Measurements from ENCODE around the gene PLEKHH1. TPM values are rescaled to one million over a fixed set of nuclear protein-coding genes. Genes with fewer than 3 reads are reported as not detected.

PLEKHH1 gene
- total RNA-seq, 1 experiment from 2014 or later: 6.7 TPM

DNA sequence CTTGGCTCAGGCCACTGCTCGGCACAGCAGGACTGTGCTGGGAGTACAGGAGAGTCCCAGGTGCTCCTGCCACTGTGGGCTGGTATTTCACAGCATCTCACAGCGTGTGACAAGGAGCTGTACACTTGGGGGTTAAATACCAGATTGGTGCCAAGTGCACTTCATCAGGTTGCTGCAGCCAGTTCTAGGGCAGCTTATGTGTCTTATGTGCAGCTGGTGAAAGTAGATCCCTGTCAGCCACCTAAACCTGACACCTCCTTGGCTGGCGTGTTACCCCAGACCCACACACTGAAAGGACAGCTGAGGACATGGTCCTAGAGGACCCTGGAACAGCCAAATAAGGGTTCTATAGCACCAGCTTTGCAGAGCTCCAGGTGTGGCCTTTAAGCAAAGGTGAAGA, 18.9 kb downstream of the PLEKHH1 start:
- ATAC-seq (no peak), DNase-seq (ENCODE audit: low read depth, low spot score) (no peak)
- no peaks in the 10 kb centered on the region for H3K36me3 ChIP-seq (ENCODE audit: control insufficient read depth, insufficient read depth, low read length)
- H3K4me1 ChIP-seq (ENCODE audit: control insufficient read depth, insufficient read depth, low read length): no peaks in the 10 kb centered on the region
- H3K9me3 ChIP-seq (ENCODE audit: control insufficient read depth, insufficient read depth, low read depth, low read length): no peaks in the 10 kb centered on the region
- TF ChIP-seq, protein P1, sequence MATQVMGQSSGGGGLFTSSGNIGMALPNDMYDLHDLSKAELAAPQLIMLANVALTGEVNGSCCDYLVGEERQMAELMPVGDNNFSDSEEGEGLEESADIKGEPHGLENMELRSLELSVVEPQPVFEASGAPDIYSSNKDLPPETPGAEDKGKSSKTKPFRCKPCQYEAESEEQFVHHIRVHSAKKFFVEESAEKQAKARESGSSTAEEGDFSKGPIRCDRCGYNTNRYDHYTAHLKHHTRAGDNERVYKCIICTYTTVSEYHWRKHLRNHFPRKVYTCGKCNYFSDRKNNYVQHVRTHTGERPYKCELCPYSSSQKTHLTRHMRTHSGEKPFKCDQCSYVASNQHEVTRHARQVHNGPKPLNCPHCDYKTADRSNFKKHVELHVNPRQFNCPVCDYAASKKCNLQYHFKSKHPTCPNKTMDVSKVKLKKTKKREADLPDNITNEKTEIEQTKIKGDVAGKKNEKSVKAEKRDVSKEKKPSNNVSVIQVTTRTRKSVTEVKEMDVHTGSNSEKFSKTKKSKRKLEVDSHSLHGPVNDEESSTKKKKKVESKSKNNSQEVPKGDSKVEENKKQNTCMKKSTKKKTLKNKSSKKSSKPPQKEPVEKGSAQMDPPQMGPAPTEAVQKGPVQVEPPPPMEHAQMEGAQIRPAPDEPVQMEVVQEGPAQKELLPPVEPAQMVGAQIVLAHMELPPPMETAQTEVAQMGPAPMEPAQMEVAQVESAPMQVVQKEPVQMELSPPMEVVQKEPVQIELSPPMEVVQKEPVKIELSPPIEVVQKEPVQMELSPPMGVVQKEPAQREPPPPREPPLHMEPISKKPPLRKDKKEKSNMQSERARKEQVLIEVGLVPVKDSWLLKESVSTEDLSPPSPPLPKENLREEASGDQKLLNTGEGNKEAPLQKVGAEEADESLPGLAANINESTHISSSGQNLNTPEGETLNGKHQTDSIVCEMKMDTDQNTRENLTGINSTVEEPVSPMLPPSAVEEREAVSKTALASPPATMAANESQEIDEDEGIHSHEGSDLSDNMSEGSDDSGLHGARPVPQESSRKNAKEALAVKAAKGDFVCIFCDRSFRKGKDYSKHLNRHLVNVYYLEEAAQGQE (IDR thresholded peaks at IDR 0.05; ENCODE audit: insufficient read depth in 1 of 2, low read depth in 2 of 2, low read length in 1 of 2): no peak
- TF ChIP-seq POLR2AphosphoS5 (IDR thresholded peaks at IDR 0.05; ENCODE audit: low read depth, low read length) (no peak), TCF7L2 (IDR thresholded peaks at IDR 0.05; ENCODE audit: low read depth, low read length) (no peak), SIN3A (IDR thresholded peaks at IDR 0.05; ENCODE audit: borderline replicate concordance, insufficient read depth, low read depth, low read length) (no peak)
- TF ChIP-seq, protein P2, sequence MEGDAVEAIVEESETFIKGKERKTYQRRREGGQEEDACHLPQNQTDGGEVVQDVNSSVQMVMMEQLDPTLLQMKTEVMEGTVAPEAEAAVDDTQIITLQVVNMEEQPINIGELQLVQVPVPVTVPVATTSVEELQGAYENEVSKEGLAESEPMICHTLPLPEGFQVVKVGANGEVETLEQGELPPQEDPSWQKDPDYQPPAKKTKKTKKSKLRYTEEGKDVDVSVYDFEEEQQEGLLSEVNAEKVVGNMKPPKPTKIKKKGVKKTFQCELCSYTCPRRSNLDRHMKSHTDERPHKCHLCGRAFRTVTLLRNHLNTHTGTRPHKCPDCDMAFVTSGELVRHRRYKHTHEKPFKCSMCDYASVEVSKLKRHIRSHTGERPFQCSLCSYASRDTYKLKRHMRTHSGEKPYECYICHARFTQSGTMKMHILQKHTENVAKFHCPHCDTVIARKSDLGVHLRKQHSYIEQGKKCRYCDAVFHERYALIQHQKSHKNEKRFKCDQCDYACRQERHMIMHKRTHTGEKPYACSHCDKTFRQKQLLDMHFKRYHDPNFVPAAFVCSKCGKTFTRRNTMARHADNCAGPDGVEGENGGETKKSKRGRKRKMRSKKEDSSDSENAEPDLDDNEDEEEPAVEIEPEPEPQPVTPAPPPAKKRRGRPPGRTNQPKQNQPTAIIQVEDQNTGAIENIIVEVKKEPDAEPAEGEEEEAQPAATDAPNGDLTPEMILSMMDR (IDR thresholded peaks at IDR 0.05): no peak
- ChIA-PET POLR2A (interaction anchor here (0.6 kb wide), 2 partner anchors 13 to 174 kb away, joined by 3 to 4 read pairs; no protein-coding TSS in a partner anchor), CTCF (no interaction called here)
- no TSS peak for BruUV-seq (replicated peaks)
- no peak overlapping the region for H3K27ac ChIP-seq (ENCODE audit: low read length)
- H3K27me3 ChIP-seq (ENCODE audit: control insufficient read depth, insufficient read depth, low read length): no peaks in the 10 kb centered on the region
- intact Hi-C loops (cut with micrococcal nuclease; ENCODE audit: unreplicated experiment) (no loop called here), in situ Hi-C loops (cut with HindIII; ENCODE audit: low pct_unique_long_range_greater_than_20kb, low sequenced_read_pairs) (no loop called here)
- H3K4me3 ChIP-seq (ENCODE audit: low read depth in 2 of 2, low read length in 2 of 2): no peak overlapping the region

DNA sequence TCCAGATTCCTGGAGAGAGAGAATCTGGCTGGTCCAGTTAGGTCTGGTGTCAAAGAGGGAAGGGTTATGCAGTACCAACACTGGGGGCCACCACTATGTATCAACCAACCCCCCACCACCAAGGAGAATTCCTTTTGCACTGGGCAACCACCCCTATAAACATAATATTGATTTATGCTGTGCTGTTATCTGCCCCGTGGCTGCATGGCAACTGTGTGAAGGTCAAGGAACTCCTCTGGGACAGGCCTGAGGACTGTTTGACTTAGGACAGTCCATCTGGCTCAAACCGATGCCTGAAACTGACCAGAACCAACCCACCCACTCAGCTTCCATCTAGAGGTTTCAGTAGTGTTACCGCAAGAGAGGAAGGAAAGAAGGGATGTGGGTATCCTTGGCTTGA, 20.5 kb downstream of the PLEKHH1 start:
- CTCF ChIA-PET: no interaction called here

More for the DNA sequence above, 20.5 kb downstream of the PLEKHH1 start:
- no peak for TF ChIP-seq POLR2AphosphoS5 (IDR thresholded peaks at IDR 0.05; ENCODE audit: low read depth, low read length)
- TF ChIP-seq, protein P1 (IDR thresholded peaks at IDR 0.05; ENCODE audit: insufficient read depth in 1 of 2, low read depth in 2 of 2, low read length in 1 of 2): no peak
- no peak for TF ChIP-seq TCF7L2 (IDR thresholded peaks at IDR 0.05; ENCODE audit: low read depth, low read length)
- TF ChIP-seq, protein P2 (IDR thresholded peaks at IDR 0.05): no peak
- TF ChIP-seq SIN3A (IDR thresholded peaks at IDR 0.05; ENCODE audit: borderline replicate concordance, insufficient read depth, low read depth, low read length): no peak
- Histone ChIP-seq H3K27ac (ENCODE audit: low read length) (no peak overlapping the region), H3K36me3 (ENCODE audit: control insufficient read depth, insufficient read depth, low read length) (no peaks in the 10 kb centered on the region), H3K4me3 (ENCODE audit: low read depth in 2 of 2, low read length in 2 of 2) (no peak overlapping the region), H3K27me3 (ENCODE audit: control insufficient read depth, insufficient read depth, low read length) (no peaks in the 10 kb centered on the region), H3K9me3 (ENCODE audit: control insufficient read depth, insufficient read depth, low read depth, low read length) (no peaks in the 10 kb centered on the region), H3K4me1 (ENCODE audit: control insufficient read depth, insufficient read depth, low read length) (no peaks in the 10 kb centered on the region)
- BruUV-seq (replicated peaks): no TSS peak
- in situ Hi-C loops (cut with HindIII; ENCODE audit: low pct_unique_long_range_greater_than_20kb, low sequenced_read_pairs) (no loop called here), intact Hi-C loops (cut with micrococcal nuclease; ENCODE audit: unreplicated experiment) (no loop called here)
- POLR2A ChIA-PET: interaction anchor here (0.6 kb wide), 1 partner anchor 1794 kb away, joined by 3 read pairs; no protein-coding TSS in a partner anchor
- no peak for ATAC-seq
- no peak for DNase-seq (ENCODE audit: low read depth, low spot score)

Measured in Panc1 (cell line).